HG02981 (cell line): ENCODE measurements around the gene PTPRN2.
"Not testable (repeated sequence)": the region's sequence is repeated elsewhere in the genome, so short reads cannot be mapped to it uniquely, and the experiment has no call there.

Source experiments
- ATAC-seq: cut with Tn5 transposase; IDR thresholded peaks from one replicate; pipeline ENCODE4 v1.9.1; 2021; ENCODE audit warnings: mild to moderate bottlenecking, moderate library complexity; ENCODE audit not compliant: unreplicated experiment

PTPRN2 gene

GRCh38 chr7:158274404-158274811 lies 313.2 kb downstream of the PTPRN2 start:
- ATAC-seq: no peak

GRCh38 chr7:158273756-158274342 lies 313.8 kb downstream of the PTPRN2 start:
- ATAC-seq: not testable (repeated sequence)

DNA sequence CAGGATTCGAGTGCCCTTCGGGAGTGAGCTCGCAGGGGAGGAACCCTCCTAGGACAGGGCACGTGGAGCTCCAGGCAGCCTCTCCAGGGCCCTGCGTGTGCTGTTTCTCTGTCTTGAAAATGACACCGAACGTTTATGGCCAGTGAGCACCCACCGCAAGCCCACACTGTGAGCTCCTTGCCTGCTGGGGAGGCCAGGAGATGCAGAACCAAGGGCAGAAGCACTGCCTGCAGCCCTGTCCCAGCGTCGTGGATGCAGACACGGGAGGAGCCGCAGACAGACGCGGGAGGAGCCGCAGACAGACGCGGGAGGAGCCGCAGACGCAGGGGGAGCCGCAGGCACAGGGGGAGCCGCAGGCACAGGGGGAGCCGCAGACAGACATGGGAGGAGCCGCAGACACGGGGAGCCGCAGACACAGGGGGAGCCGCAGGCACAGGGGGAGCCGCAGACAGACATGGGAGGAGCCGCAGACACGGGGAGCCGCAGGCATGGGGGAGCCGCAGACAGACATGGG lies 314.4 kb downstream of the PTPRN2 start:
- ATAC-seq: no peak

DNA sequence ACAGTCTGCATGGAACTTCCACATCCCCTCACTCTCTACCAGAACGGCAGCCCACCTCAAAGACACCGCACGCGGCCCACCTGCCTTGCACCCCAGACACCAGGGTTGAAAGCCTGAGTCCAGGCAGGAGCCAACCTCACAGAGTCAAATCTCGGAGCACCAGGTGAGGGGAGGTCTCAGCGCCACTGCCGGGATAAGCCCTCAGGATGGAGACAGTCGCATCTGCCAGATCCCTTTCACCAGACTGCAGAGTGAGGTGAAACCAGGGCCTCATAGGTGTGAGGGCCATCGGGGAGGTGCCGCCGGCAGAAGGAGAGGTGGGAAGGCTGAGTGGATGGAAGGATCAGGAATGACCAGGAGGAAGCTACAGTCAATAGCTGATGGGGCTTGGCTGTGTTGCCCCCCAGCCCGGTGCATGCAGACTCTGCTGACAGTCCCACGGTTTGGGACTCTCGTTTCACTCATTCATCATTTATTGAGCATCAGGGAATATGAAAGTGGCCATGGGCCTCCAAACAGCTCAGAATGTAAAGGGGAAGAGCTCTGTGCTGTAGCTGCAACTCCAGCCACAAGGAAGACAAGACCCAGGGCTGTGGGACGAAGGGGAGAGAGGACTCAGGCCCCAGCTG lies 315.0 kb downstream of the PTPRN2 start:
- no peak for ATAC-seq

- no peak for ATAC-seq
Measured at GRCh38 chr7:158272091-158272490, 315.5 kb downstream of the PTPRN2 start.

DNA sequence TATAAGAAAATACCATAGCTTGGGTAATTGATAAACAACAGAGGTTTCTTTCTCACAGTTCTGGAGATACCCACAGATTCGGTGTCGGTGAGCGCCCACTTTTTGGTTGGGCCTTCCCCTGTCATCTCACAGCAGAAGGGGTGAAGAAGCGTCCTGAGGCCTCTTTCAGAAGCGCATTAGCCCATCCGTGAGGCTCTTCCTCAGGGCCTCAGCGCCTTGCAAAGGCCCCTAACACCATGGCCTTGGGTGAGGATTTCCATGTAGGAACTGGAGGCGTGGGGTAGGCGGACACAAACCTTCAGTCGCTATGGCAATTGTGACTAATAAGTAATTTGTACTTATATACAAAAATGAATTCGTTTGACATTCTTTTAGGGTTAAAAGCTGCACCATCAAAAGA lies 316.0 kb downstream of the PTPRN2 start:
- no peak for ATAC-seq

DNA sequence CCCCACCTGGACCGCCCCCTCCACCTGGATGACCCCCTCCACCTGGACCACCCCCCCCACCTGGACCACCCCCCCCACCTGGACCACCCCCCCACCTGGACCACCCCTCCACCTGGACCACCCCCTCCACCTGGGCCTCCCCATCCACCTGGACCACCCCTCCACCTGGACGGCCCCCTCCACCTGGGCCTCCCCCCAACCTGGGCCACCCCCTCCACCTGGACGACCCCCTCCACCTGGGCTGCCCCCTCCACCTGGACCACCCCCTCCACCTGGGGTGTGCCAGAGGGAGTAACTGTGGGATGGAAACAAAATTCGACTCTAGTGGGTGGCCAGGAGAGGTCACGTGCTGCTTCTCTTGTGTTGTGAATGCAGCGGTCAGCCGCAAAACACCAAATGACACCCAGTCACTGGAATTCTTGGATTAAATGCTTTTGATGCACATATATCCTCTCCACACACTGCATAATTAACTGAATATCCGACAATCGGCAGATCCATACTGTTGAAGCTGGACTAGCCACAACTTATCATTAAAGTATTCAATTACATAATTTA lies 316.7 kb downstream of the PTPRN2 start:
- no peak for ATAC-seq

GRCh38 chr7:158270106-158270775 lies 317.4 kb downstream of the PTPRN2 start:
- no peak for ATAC-seq

GRCh38 chr7:158268816-158269535 lies 318.6 kb downstream of the PTPRN2 start:
- ATAC-seq: no peak

DNA sequence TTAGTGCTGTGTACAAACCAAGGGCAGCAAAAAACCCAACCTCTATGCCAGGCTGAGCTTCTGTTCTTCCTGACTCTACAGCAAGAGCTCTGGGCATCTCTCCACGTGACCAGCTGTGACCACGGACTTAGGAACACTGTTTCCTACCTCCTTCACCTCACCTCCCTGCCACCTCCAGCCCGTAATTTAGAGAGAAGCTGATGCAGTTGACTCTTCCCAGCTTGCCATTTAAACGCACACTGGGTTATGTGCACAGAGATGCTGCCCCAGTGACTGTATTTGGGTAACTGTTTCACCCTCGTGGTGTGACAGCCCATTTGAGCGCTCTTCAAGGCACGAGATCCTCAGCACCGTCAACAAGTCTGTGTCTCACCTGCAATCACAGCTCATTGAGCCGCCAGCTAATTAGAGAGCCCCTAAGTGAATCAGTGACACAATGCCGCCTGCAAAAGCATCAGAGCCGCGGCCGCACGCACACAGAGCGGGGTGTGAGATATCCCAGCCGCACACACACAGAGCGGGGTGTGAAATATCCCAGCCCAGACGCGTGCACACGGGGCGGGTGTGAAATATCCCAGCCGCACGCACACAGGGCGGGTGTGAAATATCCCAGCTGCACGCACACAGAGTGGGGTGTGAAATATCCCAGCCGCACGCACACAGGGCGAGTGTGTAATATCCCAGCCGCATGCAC lies 319.7 kb downstream of the PTPRN2 start:
- no peak for ATAC-seq

DNA sequence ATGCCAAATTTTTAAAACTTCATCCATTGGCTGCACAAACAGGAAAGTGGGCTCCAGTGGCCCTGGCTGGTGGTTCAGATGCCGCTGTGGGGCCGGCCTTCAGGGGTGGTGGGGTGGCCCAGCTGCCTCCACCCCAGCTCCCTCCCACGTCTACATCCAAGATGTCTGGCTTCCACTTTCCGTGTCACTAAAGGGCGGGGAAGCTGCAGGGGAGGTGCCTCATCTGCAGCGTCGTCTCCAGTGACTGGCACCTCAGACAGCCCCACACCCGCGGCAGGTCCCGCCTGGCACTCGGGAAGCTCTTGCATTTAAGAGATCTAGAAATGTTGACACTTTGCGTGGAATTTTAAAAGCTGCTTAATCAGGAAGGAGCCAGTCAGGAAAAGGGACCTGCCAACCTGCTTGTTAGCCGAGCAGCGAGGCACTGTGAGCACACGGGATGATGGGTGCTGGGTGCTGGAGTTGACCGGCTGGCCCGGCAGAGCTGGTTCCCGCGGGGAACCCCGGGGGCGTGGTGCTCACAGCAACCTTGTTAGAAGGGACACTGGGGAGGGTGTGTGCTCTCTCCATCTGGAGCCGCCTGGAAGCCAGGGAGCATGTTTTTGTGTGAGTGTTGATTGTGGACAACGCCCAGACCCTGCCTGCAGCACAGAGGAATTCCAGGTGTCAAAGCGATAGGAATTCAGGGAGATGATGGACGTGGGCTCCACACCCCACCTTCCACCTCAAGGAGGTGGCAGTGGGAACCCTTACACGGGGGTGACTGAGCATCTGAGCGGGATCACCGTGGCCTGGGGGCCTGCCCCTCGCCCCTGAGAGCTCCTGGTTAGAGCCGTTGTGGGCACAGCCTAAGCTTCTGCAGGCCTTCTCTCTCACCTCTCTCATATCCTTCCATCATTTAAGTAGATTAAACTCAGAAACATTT lies 320.5 kb downstream of the PTPRN2 start:
- ATAC-seq: no peak

DNA sequence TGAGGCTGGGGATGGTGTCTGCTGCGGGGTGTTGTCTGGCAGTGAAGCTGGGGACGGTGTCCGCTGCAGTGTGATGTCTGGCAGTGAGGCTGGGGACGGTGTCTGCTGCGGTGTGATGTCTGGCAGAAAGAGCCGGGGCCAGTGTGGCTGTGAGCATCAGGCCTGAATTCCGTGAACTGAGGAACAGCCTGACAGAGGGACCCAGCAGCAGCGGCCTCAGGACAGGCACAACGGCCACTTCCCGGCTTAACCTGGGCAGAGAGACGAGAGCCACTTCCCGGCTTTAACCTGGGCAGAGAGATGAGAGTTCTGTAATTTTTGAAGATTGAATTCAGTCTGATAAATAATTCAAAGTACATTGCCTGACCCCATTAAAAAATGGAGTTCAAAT lies 321.2 kb downstream of the PTPRN2 start:
- no peak for ATAC-seq

DNA sequence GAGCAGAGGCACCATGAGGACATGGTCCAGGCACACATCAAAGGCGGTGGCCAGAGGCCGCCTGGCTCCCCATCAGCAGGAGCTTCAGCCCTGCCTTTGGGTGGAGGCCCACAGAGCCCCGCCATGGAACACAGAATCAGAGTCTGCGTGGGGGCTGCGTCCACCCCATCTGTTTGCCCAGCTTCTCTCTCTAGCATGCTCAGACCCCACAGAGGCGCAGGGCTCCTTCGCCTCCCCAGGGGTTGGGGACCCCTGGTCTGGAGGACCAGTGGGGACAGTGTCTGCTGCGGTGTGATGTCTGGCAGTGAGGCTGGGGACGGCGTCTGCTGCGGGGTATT lies 321.9 kb downstream of the PTPRN2 start:
- no peak for ATAC-seq

DNA sequence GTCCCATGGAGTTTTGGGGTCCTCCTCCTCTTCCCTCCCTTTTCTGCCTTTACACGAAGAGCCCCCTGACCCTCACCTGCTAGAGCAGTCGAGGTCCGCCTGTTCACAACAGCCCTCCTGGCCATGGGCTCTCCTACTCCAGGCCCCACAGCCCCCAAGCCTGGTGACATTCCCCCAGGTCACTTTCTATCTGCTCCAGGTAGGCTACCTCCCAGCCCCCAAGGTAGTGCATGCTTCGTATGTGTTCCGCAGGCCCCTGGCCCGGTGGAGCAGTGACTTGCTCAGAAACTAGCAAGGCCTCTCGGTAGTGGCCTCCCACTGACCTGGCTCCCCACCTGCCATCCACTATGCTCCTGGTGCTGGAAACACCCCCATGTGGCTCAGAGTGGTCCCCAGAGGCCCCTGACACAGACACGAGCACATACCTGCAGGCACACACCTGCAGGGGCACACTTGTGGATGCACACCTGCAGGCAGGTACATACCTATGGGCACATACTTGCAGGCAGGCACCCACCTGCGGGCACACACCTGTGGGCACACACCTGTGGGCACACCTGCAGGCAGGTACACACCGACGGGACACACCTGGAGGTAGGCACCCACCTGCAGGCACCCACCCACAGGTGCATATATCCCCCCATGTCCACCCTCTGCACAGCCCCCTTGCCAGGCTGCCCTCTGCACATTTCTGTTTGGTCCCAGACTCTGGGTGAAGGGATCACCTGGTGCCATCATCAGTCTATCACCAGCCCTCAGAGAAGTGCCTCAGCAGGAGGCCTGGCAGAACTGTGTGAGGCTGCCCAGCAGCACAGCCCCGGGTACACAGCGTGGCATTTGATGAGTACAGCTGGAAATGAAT lies 322.5 kb downstream of the PTPRN2 start:
- ATAC-seq: no peak

DNA sequence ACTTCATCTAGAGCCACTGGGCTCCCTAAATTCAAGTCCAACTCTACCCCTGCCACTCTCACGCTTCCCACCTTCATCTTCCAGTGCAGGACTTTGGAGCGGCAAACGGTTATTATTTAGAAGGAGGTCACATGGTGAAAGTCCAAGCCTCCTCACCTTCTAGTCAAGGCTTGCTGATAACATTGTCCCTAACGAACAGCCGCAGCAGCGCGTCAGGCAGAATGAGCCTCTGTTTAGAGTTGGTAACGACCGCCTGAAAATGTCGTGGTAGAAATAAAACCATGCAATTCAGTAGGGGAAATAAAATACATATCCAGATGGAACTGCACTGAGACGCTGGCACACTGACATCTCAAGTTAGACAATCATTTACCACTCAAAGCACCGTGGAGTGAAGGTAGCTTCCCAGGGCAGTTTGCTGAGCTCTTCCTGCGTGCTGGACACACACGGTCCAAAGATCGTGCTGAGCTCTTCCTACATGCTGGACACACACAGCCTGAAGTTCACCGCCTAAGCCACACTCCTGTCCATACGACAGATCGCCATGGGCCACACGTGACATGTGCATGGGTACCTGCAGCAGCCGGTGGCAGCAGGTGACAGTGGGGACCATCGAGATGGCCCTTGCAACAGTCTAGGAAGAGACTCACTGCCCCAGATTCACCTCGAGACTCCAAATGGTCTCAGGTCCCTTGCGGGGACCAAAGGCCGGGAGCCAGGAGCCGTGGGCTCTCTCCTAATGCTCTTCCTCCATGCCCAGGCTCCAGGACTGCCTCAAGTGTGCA lies 323.5 kb downstream of the PTPRN2 start:
- ATAC-seq: no peak

DNA sequence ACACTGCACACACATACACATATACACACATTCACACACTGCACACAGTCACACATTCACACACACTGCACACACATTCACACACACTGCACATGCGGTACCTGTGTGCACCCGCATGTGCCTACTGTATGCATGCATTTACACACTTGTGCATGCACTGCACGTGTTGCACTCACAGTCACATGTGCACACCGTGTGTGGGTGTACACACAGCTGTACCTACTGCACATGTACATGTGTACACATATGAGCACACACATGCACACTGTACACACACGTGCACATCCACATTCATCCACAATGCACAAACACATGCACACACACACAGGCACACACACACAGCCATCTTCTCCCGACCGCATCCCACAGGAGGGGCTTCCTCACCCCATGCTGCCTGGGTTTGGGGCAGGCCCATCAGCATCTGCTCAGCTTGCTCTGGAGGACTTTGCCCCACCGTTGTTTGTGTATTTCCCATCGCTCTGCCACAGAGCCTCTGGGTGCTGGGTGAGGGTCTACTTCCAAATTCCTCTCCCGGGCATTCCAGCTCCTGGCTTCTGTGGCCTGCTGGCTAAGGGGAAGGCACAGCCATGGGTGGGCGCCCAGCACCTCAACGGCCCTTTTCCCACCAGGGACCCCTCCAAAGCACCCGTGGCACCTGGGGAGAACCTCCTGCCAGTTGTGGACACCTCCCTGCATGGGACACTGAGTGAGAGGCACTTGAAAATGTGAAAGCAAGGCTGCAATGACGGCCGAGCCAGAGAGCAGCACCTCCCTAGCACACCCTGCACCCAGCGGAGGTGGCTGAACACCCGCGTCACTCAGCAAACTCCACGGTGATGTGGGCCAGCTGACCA lies 324.3 kb downstream of the PTPRN2 start:
- no peak for ATAC-seq
